ENCODE measurements around the gene YY1. TPM values are rescaled to one million over a fixed set of nuclear protein-coding genes. Genes with fewer than 3 reads are reported as not detected.
A peak's percentile ranks its signal among the peaks of the same experiment; 100 is the strongest.

Gene YY1
- total RNA-seq, 4 donors from 2014 or later: 30.6 to 46.5 (median 33.5) TPM

GRCh38 chr14:100283984-100284881, 45.3 kb downstream of the YY1 start:
- H3K27me3 ChIP-seq: no peaks in the 10 kb centered on the region
- intact Hi-C loops (cut with DNase I): loop anchor here (2.0 kb wide), 1 partner anchor 21 kb away; no protein-coding TSS in a partner anchor
- H3K4me3 ChIP-seq: peak overlapping the region; percentile 64 to 91 (median 79)
- TF ChIP-seq CTCF (IDR thresholded peaks at IDR 0.05) (no peak), POLR2A (IDR thresholded peaks at IDR 0.05) (no peak)
- no peak for DNase-seq
- 79 to 91% methylated on average over 16 to 19 of the region's 26 CpGs for WGBS, 2 donors
- H3K27ac ChIP-seq: peak overlapping the region; percentile 91 to 95 (median 92)
- H3K9me3 ChIP-seq: no peaks in the 10 kb centered on the region
- H3K36me3 ChIP-seq: peaks cover 0 to 14% (median 0%) of the 10 kb centered on the region in 3 donors
- peaks cover 22 to 76% (median 48%) of the 10 kb centered on the region in 3 donors for H3K4me1 ChIP-seq

- TF ChIP-seq CTCF (IDR thresholded peaks at IDR 0.05): peak; percentile 66 to 87 (median 75)
- TF ChIP-seq POLR2A (IDR thresholded peaks at IDR 0.05): peak in 2 of 4 donors; percentile 22 to 29
- Histone ChIP-seq H3K27ac (peak overlapping the region; percentile 91 to 95 (median 92)), H3K27me3 (no peaks in the 10 kb centered on the region), H3K9me3 (no peaks in the 10 kb centered on the region), H3K36me3 (peaks cover 0 to 19% (median 0%) of the 10 kb centered on the region in 3 donors), H3K4me3 (peak overlapping the region; percentile 64 to 91 (median 79)), H3K4me1 (peaks cover 17 to 70% (median 45%) of the 10 kb centered on the region in 3 donors)
- 0% methylated on average over 1 of the region's 82 CpGs; no CpG with 5 or more reads in 1 of the 2 donors for WGBS, 2 donors
- intact Hi-C loops (cut with DNase I): no loop called here
- no peak for DNase-seq
These were observed 46.3 kb downstream of the YY1 start for GRCh38 chr14:100285021-100285912.

- Histone ChIP-seq H3K4me3 (peak overlapping the region; percentile 64 to 91 (median 79)), H3K36me3 (peaks cover 1 to 26% (median 6%) of the 10 kb centered on the region in 3 donors), H3K27ac (peak overlapping the region; percentile 91 to 95 (median 92)), H3K4me1 (peaks cover 17 to 70% (median 41%) of the 10 kb centered on the region in 3 donors), H3K9me3 (no peaks in the 10 kb centered on the region), H3K27me3 (no peaks in the 10 kb centered on the region)
- WGBS, 2 donors: 30 to 31% methylated on average over 6 to 11 of the region's 13 CpGs
- TF ChIP-seq CTCF (IDR thresholded peaks at IDR 0.05): no peak
- no peak for TF ChIP-seq POLR2A (IDR thresholded peaks at IDR 0.05)
- intact Hi-C loops (cut with DNase I): no loop called here
- no peak for DNase-seq
These were observed 47.0 kb downstream of the YY1 start for GRCh38 chr14:100285913-100286400.

- DNase-seq: no peak
- peaks cover 12 to 63% (median 34%) of the 10 kb centered on the region in 3 donors for H3K4me1 ChIP-seq
These were observed 47.7 kb downstream of the YY1 start for GRCh38 chr14:100286484-100287191.

More at GRCh38 chr14:100286484-100287191, 47.7 kb downstream of the YY1 start:
- WGBS, 2 donors: 64% methylated on average over 2 of the region's 10 CpGs
- intact Hi-C loops (cut with DNase I): no loop called here
- no peak overlapping the region for H3K4me3 ChIP-seq
- no peaks in the 10 kb centered on the region for H3K27me3 ChIP-seq
- H3K27ac ChIP-seq: no peak overlapping the region
- H3K9me3 ChIP-seq: no peaks in the 10 kb centered on the region
- TF ChIP-seq CTCF (IDR thresholded peaks at IDR 0.05) (no peak), POLR2A (IDR thresholded peaks at IDR 0.05) (no peak)
- peaks cover 6 to 33% (median 13%) of the 10 kb centered on the region in 3 donors for H3K36me3 ChIP-seq

Data from esophagus squamous epithelium (tissue), 5 donors.